ENCODE measurements around the gene TDRD12. TPM values are rescaled to one million over a fixed set of nuclear protein-coding genes. Genes with fewer than 3 reads are reported as not detected.
"Not testable (repeated sequence)": the region's sequence is repeated elsewhere in the genome, so short reads cannot be mapped to it uniquely, and the experiment has no call there.

Gene TDRD12
- total and polyA plus RNA-seq, 2 donors (not counting 1 experiment from before 2014, with no cell fraction given) = 0.17 TPM; not detected in 1

DNA sequence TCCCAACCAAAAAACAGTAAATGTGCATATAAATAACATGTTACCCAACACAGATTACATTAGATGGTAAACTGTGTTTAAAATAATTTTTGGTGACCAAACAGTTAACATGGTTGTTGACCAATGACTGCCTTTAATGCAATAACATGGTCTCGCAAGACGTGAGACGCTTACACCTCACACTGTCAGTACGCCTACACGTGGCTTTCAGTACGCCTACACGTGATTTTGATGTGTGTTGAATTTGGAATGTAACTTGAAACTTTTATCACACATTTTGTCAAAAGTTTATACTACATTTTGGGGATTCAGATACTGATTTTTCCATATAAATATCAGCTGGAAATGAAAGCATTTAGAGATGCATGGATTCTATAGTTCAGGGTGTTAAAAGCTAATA, 118.0 kb downstream of the TDRD12 start:
- H3K9me3 ChIP-seq (ENCODE audit: control insufficient read depth, insufficient read depth, low read depth, low read length) = no peaks in the 10 kb centered on the region
- no peaks in the 10 kb centered on the region for H3K79me2 ChIP-seq (ENCODE audit: control insufficient read depth, insufficient read depth, low read length)
- no peaks in the 10 kb centered on the region for H4K20me1 ChIP-seq (ENCODE audit: control insufficient read depth, extremely low read depth, insufficient read depth, low read length)

GRCh38 chr19:32842061-32842460, 122.5 kb downstream of the TDRD12 start:
- Histone ChIP-seq H4K20me1 (ENCODE audit: control insufficient read depth, extremely low read depth, insufficient read depth, low read length) (no peaks in the 10 kb centered on the region), H3K9ac (ENCODE audit: insufficient read depth, low read length) (no peak overlapping the region), H3K36me3 (ENCODE audit: control insufficient read depth, insufficient read depth, low read length) (no peaks in the 10 kb centered on the region), H3K4me2 (ENCODE audit: extremely low read depth, insufficient read depth, low read length) (no peak overlapping the region), H3K9me3 (ENCODE audit: control insufficient read depth, insufficient read depth, low read depth, low read length) (no peaks in the 10 kb centered on the region), H3K4me1 (ENCODE audit: control insufficient read depth, extremely low read depth, insufficient read depth, low read length) (no peaks in the 10 kb centered on the region), H3K79me2 (ENCODE audit: control insufficient read depth, insufficient read depth, low read length) (no peaks in the 10 kb centered on the region), H3K4me3 (replicated peaks in 1 of 4; ENCODE audit: control extremely low read depth in 1 of 4, insufficient read depth in 1 of 4, low read depth in 3 of 4, low read length in 4 of 4) (no peak overlapping the region), H2AFZ (ENCODE audit: low read length) (no peak overlapping the region), H3K27ac (ENCODE audit: insufficient read depth, low read length) (no peak overlapping the region), H3K27me3 (ENCODE audit: control insufficient read depth, insufficient read depth, low read length) (no peaks in the 10 kb centered on the region)
- no peak for TF ChIP-seq EZH2 (IDR thresholded peaks at IDR 0.05; ENCODE audit: low read length, missing control alignments)
- TF ChIP-seq CTCF (conservative IDR thresholded peaks at IDR 0.05 in 1 of 2, IDR thresholded peaks at IDR 0.05 in 1 of 2; ENCODE audit: low read depth in 1 of 2, low read length in 2 of 2) = no peak
- no peak for DNase-seq (ENCODE audit: low read depth in 2 of 2)

More for the DNA sequence above, 118.0 kb downstream of the TDRD12 start:
- H3K27me3 ChIP-seq (ENCODE audit: control insufficient read depth, insufficient read depth, low read length) = no peaks in the 10 kb centered on the region
- H3K36me3 ChIP-seq (ENCODE audit: control insufficient read depth, insufficient read depth, low read length) = no peaks in the 10 kb centered on the region
- H2AFZ ChIP-seq (ENCODE audit: low read length) = no peak overlapping the region
- no peak overlapping the region for H3K4me3 ChIP-seq (replicated peaks in 1 of 4; ENCODE audit: control extremely low read depth in 1 of 4, insufficient read depth in 1 of 4, low read depth in 3 of 4, low read length in 4 of 4)
- no peak overlapping the region for H3K27ac ChIP-seq (ENCODE audit: insufficient read depth, low read length)
- H3K4me1 ChIP-seq (ENCODE audit: control insufficient read depth, extremely low read depth, insufficient read depth, low read length) = no peaks in the 10 kb centered on the region
- no peak for DNase-seq (ENCODE audit: low read depth in 2 of 2)
- H3K9ac ChIP-seq (ENCODE audit: insufficient read depth, low read length) = no peak overlapping the region
- no peak overlapping the region for H3K4me2 ChIP-seq (ENCODE audit: extremely low read depth, insufficient read depth, low read length)
- no peak for TF ChIP-seq CTCF (conservative IDR thresholded peaks at IDR 0.05 in 1 of 2, IDR thresholded peaks at IDR 0.05 in 1 of 2; ENCODE audit: low read depth in 1 of 2, low read length in 2 of 2)
- no peak for TF ChIP-seq EZH2 (IDR thresholded peaks at IDR 0.05; ENCODE audit: low read length, missing control alignments)

DNA sequence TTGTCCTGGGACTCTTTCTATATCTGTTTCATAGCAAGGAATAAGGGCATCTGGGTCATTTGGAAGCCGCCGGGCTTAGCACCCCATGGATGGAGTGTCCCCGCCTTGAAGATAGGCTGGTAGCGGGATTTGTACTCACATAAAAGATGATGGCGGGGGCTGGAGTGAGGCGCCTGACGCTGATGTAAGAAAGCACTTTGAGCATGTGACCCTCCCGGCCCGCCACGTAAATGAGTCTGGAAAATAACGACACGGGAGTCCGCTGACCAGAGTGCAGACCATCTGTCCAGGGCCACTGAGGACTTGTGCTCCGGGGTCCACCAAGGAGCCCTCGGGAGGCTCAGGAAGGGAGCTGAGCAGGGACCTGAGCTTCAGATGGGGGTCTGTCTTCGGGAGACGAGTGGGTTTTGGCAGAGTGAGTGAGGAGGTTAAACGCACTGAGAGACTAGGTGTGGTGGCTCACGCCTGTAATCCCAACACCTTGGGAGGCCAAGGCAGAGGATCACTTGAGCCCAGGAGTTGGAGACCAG, 124.2 kb downstream of the TDRD12 start:
- Histone ChIP-seq H3K27ac (ENCODE audit: insufficient read depth, low read length) (no peak overlapping the region), H3K27me3 (ENCODE audit: control insufficient read depth, insufficient read depth, low read length) (no peaks in the 10 kb centered on the region), H4K20me1 (ENCODE audit: control insufficient read depth, extremely low read depth, insufficient read depth, low read length) (no peaks in the 10 kb centered on the region), H3K9me3 (ENCODE audit: control insufficient read depth, insufficient read depth, low read depth, low read length) (no peaks in the 10 kb centered on the region), H3K4me2 (ENCODE audit: extremely low read depth, insufficient read depth, low read length) (no peak overlapping the region), H3K9ac (ENCODE audit: insufficient read depth, low read length) (no peak overlapping the region), H3K79me2 (ENCODE audit: control insufficient read depth, insufficient read depth, low read length) (no peaks in the 10 kb centered on the region), H3K4me1 (ENCODE audit: control insufficient read depth, extremely low read depth, insufficient read depth, low read length) (no peaks in the 10 kb centered on the region), H3K4me3 (replicated peaks in 1 of 4; ENCODE audit: control extremely low read depth in 1 of 4, insufficient read depth in 1 of 4, low read depth in 3 of 4, low read length in 4 of 4) (no peak overlapping the region), H2AFZ (ENCODE audit: low read length) (no peak overlapping the region), H3K36me3 (ENCODE audit: control insufficient read depth, insufficient read depth, low read length) (no peaks in the 10 kb centered on the region)
- no peak for DNase-seq (ENCODE audit: low read depth in 2 of 2)
- TF ChIP-seq EZH2 (IDR thresholded peaks at IDR 0.05; ENCODE audit: low read length, missing control alignments) (no peak), CTCF (conservative IDR thresholded peaks at IDR 0.05 in 1 of 2, IDR thresholded peaks at IDR 0.05 in 1 of 2; ENCODE audit: low read depth in 1 of 2, low read length in 2 of 2) (no peak)

DNA sequence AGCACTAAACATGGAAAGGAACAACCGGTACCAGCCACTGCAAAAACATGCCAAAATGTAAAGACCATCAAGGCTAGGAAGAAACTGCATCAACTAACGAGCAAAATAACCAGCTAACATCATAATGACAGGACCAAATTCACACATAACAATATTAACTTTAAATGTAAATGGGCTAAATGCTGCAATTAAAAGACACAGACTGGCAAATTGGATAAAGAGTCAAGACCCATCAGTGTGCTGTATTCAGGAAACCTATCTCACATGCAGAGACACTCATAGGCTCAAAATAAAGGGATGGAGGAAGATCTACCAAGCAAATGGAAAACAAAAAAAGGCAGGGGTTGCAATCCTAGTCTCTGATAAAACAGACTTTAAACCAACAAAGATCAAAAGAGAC, 128.5 kb downstream of the TDRD12 start:
- H3K4me2 ChIP-seq (ENCODE audit: extremely low read depth, insufficient read depth, low read length); H4K20me1 ChIP-seq (ENCODE audit: control insufficient read depth, extremely low read depth, insufficient read depth, low read length); H3K27me3 ChIP-seq (ENCODE audit: control insufficient read depth, insufficient read depth, low read length); H3K27ac ChIP-seq (ENCODE audit: insufficient read depth, low read length); H3K9ac ChIP-seq (ENCODE audit: insufficient read depth, low read length); H3K4me1 ChIP-seq (ENCODE audit: control insufficient read depth, extremely low read depth, insufficient read depth, low read length); H3K4me3 ChIP-seq (replicated peaks in 1 of 4; ENCODE audit: control extremely low read depth in 1 of 4, insufficient read depth in 1 of 4, low read depth in 3 of 4, low read length in 4 of 4); H3K9me3 ChIP-seq (ENCODE audit: control insufficient read depth, insufficient read depth, low read depth, low read length); H3K36me3 ChIP-seq (ENCODE audit: control insufficient read depth, insufficient read depth, low read length); DNase-seq (ENCODE audit: low read depth in 2 of 2); H3K79me2 ChIP-seq (ENCODE audit: control insufficient read depth, insufficient read depth, low read length); H2AFZ ChIP-seq (ENCODE audit: low read length): not testable (repeated sequence)

Measured in fibroblast of lung (primary cell).